ENCODE results near the gene ZNF213.

Gene ZNF213

DNA sequence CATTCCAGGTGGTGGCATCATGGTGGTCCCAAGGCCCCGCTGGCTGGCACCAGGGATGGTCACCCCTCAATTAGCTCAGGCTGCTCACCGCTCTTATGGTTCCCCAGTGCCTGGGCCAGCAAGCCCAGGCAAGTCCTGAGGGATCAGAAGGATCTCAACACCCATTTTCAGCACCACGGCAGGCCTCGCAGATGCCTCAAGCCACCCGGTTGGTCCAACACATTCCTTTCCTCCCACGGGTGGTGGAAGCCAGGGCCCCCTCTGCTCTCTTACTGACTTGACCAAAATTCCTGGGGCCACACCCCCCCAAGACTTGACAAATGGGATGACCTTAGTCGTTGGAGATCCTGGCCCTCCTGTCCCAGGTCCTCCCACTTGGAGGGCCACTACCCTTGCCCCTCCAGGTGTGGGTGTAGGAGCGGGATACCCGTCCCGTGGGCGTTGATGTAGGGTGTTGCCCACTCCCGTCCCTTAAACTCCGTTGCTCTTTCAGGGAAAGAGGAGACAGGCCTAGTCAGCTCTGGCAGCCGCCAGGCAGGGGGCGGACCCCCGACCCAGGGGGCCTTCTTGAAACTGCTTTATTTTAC, 16.5 kb upstream of the ZNF213 start:
- TF ChIP-seq ZC3H10 (CRISPR knock-in tag; IDR thresholded peaks at IDR 0.05): no peak
- no peak for TF ChIP-seq TSHZ2 (CRISPR knock-in tag; IDR thresholded peaks at IDR 0.05)
- no peak for TF ChIP-seq ISL1 (CRISPR knock-in tag; IDR thresholded peaks at IDR 0.05)
- TF ChIP-seq TOX (CRISPR knock-in tag; IDR thresholded peaks at IDR 0.05; ENCODE audit: borderline replicate concordance): no peak
- TF ChIP-seq CSDC2 (CRISPR knock-in tag; IDR thresholded peaks at IDR 0.05): no peak
- no peak for ATAC-seq

- TF ChIP-seq ZFP30 (CRISPR knock-in tag; IDR thresholded peaks at IDR 0.05) (no peak), PATZ1 (CRISPR knock-in tag; IDR thresholded peaks at IDR 0.05; ENCODE audit: borderline replicate concordance) (no peak), ESRRG (CRISPR knock-in tag; IDR thresholded peaks at IDR 0.05) (no peak), OSR1 (CRISPR knock-in tag; IDR thresholded peaks at IDR 0.05) (no peak), POU6F1 (CRISPR knock-in tag; IDR thresholded peaks at IDR 0.05; ENCODE audit: borderline replicate concordance, low read depth) (no peak), TCF4 (CRISPR knock-in tag; IDR thresholded peaks at IDR 0.05; ENCODE audit: borderline replicate concordance) (no peak), PPARA (CRISPR knock-in tag; IDR thresholded peaks at IDR 0.05; ENCODE audit: borderline replicate concordance) (no peak), ARNTL (CRISPR knock-in tag; IDR thresholded peaks at IDR 0.05; ENCODE audit: borderline replicate concordance, low read depth) (no peak)
- ATAC-seq: no peak
Measured at GRCh38 chr16:3118846-3119245, 16.0 kb upstream of the ZNF213 start.

DNA sequence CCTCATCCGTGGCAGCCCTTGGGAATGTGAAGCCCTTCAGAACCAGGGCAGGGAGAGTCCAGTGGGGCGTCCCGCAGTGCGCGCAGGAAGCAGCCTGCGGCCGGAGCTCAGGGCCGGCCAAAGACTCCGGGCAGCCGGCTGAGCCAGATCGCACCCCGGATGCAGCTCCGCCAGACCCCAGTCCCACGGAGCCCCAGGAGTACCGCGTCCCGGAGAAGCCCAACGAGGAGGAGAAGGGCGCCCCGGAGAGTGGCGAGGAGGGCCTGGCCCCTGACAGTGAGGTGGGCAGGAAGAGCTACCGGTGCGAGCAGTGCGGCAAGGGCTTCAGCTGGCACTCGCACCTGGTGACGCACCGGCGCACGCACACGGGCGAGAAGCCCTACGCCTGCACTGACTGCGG, 15.5 kb upstream of the ZNF213 start:
- ATAC-seq: no peak
- TF ChIP-seq PATZ1 (CRISPR knock-in tag; IDR thresholded peaks at IDR 0.05; ENCODE audit: borderline replicate concordance) (no peak), GLIS3 (CRISPR knock-in tag; IDR thresholded peaks at IDR 0.05) (no peak), RARB (CRISPR knock-in tag; IDR thresholded peaks at IDR 0.05) (no peak), POU6F1 (CRISPR knock-in tag; IDR thresholded peaks at IDR 0.05; ENCODE audit: borderline replicate concordance, low read depth) (no peak), ESRRG (CRISPR knock-in tag; IDR thresholded peaks at IDR 0.05) (no peak), ZFP3 (CRISPR knock-in tag; IDR thresholded peaks at IDR 0.05) (no peak), ZC3H10 (CRISPR knock-in tag; IDR thresholded peaks at IDR 0.05) (no peak), OSR1 (CRISPR knock-in tag; IDR thresholded peaks at IDR 0.05) (no peak)
- TF ChIP-seq, protein P1, sequence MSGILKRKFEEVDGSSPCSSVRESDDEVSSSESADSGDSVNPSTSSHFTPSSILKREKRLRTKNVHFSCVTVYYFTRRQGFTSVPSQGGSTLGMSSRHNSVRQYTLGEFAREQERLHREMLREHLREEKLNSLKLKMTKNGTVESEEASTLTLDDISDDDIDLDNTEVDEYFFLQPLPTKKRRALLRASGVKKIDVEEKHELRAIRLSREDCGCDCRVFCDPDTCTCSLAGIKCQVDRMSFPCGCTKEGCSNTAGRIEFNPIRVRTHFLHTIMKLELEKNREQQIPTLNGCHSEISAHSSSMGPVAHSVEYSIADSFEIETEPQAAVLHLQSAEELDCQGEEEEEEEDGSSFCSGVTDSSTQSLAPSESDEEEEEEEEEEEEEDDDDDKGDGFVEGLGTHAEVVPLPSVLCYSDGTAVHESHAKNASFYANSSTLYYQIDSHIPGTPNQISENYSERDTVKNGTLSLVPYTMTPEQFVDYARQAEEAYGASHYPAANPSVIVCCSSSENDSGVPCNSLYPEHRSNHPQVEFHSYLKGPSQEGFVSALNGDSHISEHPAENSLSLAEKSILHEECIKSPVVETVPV (CRISPR knock-in tag; IDR thresholded peaks at IDR 0.05): no peak
- TF ChIP-seq, protein P2, sequence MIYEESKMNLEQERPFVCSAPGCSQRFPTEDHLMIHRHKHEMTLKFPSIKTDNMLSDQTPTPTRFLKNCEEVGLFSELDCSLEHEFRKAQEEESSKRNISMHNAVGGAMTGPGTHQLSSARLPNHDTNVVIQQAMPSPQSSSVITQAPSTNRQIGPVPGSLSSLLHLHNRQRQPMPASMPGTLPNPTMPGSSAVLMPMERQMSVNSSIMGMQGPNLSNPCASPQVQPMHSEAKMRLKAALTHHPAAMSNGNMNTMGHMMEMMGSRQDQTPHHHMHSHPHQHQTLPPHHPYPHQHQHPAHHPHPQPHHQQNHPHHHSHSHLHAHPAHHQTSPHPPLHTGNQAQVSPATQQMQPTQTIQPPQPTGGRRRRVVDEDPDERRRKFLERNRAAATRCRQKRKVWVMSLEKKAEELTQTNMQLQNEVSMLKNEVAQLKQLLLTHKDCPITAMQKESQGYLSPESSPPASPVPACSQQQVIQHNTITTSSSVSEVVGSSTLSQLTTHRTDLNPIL (CRISPR knock-in tag; IDR thresholded peaks at IDR 0.05; ENCODE audit: low read depth): no peak
